Esophagus (tissue), 2 donors: Measurements from ENCODE around the gene OR5C1. TPM values are rescaled to one million over a fixed set of nuclear protein-coding genes. Genes with fewer than 3 reads are reported as not detected.

Experiments
- H3K27ac ChIP-seq, 2 donors: one replicate each; pipeline ENCODE4 v1.5.1; 2013; ENCODE audit warnings: low read depth in 2 of 2, mild to moderate bottlenecking in 2 of 2, inconsistent platforms in 1 of 2, low read length in 1 of 2, moderate library complexity in 1 of 2
- H3K27me3 ChIP-seq, 2 donors: one replicate each; pipeline ENCODE4 v1.6.1; 2013; ENCODE audit warnings: low read length in 2 of 2, control low read depth in 1 of 2, mild to moderate bottlenecking in 1 of 2; ENCODE audit not compliant: insufficient read depth in 2 of 2, control insufficient read depth in 1 of 2
- H3K36me3 ChIP-seq, 2 donors: one replicate each; pipeline ENCODE4 v1.6.1; 2013; ENCODE audit warnings: low read length in 1 of 2; ENCODE audit not compliant: control insufficient read depth in 2 of 2, insufficient read depth in 2 of 2
- H3K4me1 ChIP-seq, 2 donors: one replicate each; pipeline ENCODE4 v1.6.1; 2013; ENCODE audit warnings: low read length in 1 of 2; ENCODE audit not compliant: control insufficient read depth in 2 of 2, insufficient read depth in 2 of 2
- H3K4me3 ChIP-seq, 2 donors: one replicate each; pipeline ENCODE4 v1.5.1; 2013; ENCODE audit warnings: low read length in 2 of 2, mild to moderate bottlenecking in 2 of 2, low read depth in 1 of 2, moderate library complexity in 1 of 2
- H3K9me3 ChIP-seq, 2 donors: one replicate each; pipeline ENCODE4 v1.6.1; 2013; ENCODE audit warnings: mild to moderate bottlenecking in 2 of 2, low read depth in 1 of 2, low read length in 1 of 2, moderate library complexity in 1 of 2; ENCODE audit not compliant: control insufficient read depth in 2 of 2, insufficient read depth in 1 of 2
- WGBS, 2 donors: extraction: QIAGEN DNeasy Blood & Tissue Kit; methylation state at CpG; one replicate each; pipeline ENCODE4 v1.1.7; 2013; 5-methylcytosine and 5-hydroxymethylcytosine counted together
- polyA plus RNA-seq, 2 donors: library from polyadenylated mRNA; stranded (reverse); fragments of 200-250 nt; gene quantifications; one replicate each; pipeline ENCODE4 v1.2.3, GENCODE V29; 2013
- donor health status: healthy with polysubstance abuse.
- donor health status: Bipolar disorder and iron deficiency.

The OR5C1 gene
- not detected for polyA plus RNA-seq

GRCh38 chr9:122788831-122789230 lies at the start of gene OR5C1:
TSS of gene OR5C1 (plus strand) at chr9:122788933. CDS start at chr9:122788933, 0 bp downstream.
- Histone ChIP-seq H3K4me3 (no peak within 1 kb of the TSS), H3K27me3 (no peaks in the 10 kb centered on the region), H3K27ac (no peak within 1 kb of the TSS), H3K4me1 (no peaks in the 10 kb centered on the region), H3K9me3 (no peaks in the 10 kb centered on the region), H3K36me3 (no peaks in the 10 kb centered on the region)
- 96 to 97% methylated on average over 12 of the region's 12 CpGs for WGBS, 2 donors

DNA sequence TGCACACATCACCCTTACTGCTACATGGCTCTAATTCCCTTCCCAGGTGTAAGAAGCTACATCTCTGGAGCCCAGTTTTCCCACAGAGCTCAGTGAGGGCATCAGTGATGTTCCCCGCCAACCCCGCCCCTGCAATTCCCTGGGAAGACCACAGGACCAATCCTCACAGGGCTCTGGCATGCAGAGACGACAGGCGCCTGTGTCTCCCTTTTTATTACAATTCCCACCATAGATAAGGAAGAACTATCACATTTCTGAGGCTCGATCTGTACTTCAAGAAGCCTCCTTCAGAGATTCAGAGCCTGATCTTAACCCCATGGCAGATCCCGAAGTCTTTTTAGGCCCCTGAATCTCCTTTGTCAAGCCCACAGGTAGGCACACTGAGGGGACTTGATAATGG lies 46.7 kb upstream of the OR5C1 start, which contains the start of gene OR1L6:
Gene OR1L6 (plus strand): TSS at position 301 of the 400 bp plus-strand sequence. CDS start 7,545 bp downstream, outside the sequence.
- WGBS, 2 donors = 75 to 81% methylated on average over 6 of the region's 6 CpGs
- no peaks in the 10 kb centered on the region for H3K27me3 ChIP-seq
- no peak within 1 kb of the TSS for H3K4me3 ChIP-seq
- no peaks in the 10 kb centered on the region for H3K4me1 ChIP-seq
- H3K27ac ChIP-seq = no peak within 1 kb of the TSS
- no peaks in the 10 kb centered on the region for H3K36me3 ChIP-seq
- no peaks in the 10 kb centered on the region for H3K9me3 ChIP-seq

DNA sequence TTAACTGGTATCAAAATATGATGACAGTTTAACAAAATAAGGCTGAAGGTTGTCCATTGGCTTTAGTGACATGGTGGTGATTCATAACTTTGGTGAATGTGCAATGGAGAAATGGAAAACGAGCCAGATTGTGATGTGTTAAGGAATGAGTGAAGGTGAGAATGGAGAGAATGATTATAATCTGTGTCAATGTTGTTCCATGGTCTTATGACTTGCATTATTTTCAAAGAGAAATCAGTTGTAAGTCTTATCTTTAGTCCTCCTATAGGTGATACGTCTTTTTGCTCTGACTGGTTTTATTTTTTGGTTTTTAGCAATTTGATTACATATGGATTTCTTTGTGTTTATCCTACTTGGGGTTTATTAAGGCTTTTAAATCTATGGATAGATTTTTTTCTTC lies 33.9 kb upstream of the OR5C1 start:
- WGBS, 2 donors = 29 to 36% methylated on average over 2 of the region's 2 CpGs
- no peaks in the 10 kb centered on the region for H3K27me3 ChIP-seq

DNA sequence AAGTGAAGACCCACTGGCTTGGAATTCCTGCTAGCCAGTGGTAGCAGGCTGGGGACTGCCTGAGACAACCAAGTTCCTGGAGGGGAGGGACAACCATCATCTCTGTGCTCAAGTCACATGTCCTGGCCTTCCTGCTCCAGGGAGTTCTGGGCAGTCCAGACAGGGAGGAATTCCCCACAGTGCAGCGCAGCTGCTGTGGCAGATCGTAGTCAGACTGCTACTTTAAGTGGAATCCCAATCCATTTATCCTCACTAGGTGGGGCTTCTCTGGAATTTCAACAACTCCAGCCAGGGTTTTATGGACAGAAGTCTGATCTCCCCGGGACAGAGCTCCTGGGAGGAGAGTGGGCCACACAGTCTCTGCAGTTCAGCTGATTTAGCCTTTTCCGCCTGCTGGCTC lies 20.9 kb upstream of the OR5C1 start:
- WGBS, 2 donors = 80 to 85% methylated on average over 4 of the region's 4 CpGs
- no peak overlapping the region for H3K27ac ChIP-seq
- H3K4me1 ChIP-seq = no peaks in the 10 kb centered on the region
- H3K9me3 ChIP-seq = peaks cover 0 to 10% of the 10 kb centered on the region in 2 donors
- no peaks in the 10 kb centered on the region for H3K36me3 ChIP-seq
- no peak overlapping the region for H3K4me3 ChIP-seq
- no peaks in the 10 kb centered on the region for H3K27me3 ChIP-seq

More for the DNA sequence above, 33.9 kb upstream of the OR5C1 start:
- Histone ChIP-seq H3K27ac (no peak overlapping the region), H3K36me3 (no peaks in the 10 kb centered on the region), H3K4me1 (no peaks in the 10 kb centered on the region), H3K4me3 (no peak overlapping the region), H3K9me3 (peaks cover 2% of the 10 kb centered on the region in 2 donors)

GRCh38 chr9:122777052-122777451 lies 11.7 kb upstream of the OR5C1 start:
- Histone ChIP-seq H3K36me3 (no peaks in the 10 kb centered on the region), H3K4me1 (no peaks in the 10 kb centered on the region), H3K27me3 (no peaks in the 10 kb centered on the region), H3K4me3 (no peak overlapping the region), H3K27ac (no peak overlapping the region), H3K9me3 (no peaks in the 10 kb centered on the region)
- WGBS, 2 donors = 84% methylated on average over 8 of the region's 8 CpGs

GRCh38 chr9:122777935-122778627 lies 10.7 kb upstream of the OR5C1 start:
- H3K4me1 ChIP-seq = no peaks in the 10 kb centered on the region

DNA sequence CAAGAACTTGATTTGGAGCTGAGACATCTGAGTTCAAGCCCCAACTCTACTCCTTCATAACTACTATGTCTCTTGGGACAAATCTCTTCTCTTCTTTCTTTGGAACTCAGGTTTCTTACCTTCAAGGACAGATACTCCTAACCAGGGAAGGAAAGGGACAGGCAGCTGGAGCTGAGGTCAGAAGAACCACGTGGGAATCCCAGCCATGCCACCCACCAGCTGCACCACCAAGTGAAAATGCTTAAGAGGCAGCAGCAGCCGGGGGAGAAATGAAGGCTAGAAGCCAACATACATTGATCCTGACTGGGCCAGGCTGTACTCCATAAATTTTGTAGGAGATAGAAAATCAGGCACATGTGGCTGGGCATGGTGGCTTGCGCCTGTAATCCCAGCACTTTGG lies 9.6 kb upstream of the OR5C1 start:
- Histone ChIP-seq H3K4me1 (no peaks in the 10 kb centered on the region), H3K36me3 (no peaks in the 10 kb centered on the region), H3K9me3 (no peaks in the 10 kb centered on the region), H3K4me3 (no peak overlapping the region), H3K27me3 (no peaks in the 10 kb centered on the region), H3K27ac (no peak overlapping the region)
- WGBS, 2 donors = 76 to 86% methylated on average over 3 of the region's 3 CpGs

More at GRCh38 chr9:122777935-122778627, 10.7 kb upstream of the OR5C1 start:
- Histone ChIP-seq H3K36me3 (no peaks in the 10 kb centered on the region), H3K4me3 (no peak overlapping the region), H3K27ac (no peak overlapping the region), H3K27me3 (no peaks in the 10 kb centered on the region), H3K9me3 (no peaks in the 10 kb centered on the region)
- 74 to 87% methylated on average over 3 of the region's 3 CpGs for WGBS, 2 donors

DNA sequence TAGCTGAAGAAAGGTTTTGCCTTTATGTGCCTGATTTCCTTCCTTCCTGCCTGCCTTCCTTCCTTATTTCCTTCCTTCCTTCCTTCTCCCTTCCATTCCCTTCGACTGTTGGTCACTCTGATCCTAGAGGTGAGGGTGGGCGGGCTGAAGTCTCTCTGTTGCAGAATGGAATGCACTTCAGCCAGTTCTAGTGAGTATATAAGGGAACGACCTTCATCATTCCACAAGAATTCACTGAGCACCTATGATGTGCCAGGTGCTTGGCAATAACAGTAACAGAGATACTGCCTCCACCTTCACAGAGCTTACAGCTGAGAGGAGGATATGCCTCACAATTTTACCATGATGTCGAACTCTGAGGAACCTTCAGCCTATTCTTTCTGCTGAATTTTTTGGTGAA lies 8.7 kb upstream of the OR5C1 start:
- no peaks in the 10 kb centered on the region for H3K36me3 ChIP-seq
- H3K4me1 ChIP-seq = no peaks in the 10 kb centered on the region
- 67 to 73% methylated on average over 4 of the region's 4 CpGs for WGBS, 2 donors
- H3K9me3 ChIP-seq = no peaks in the 10 kb centered on the region
- H3K27me3 ChIP-seq = no peaks in the 10 kb centered on the region
- no peak overlapping the region for H3K4me3 ChIP-seq
- H3K27ac ChIP-seq = no peak overlapping the region

GRCh38 chr9:122781671-122782070 lies 7.1 kb upstream of the OR5C1 start:
- Histone ChIP-seq H3K27me3 (no peaks in the 10 kb centered on the region), H3K36me3 (no peaks in the 10 kb centered on the region), H3K4me1 (no peaks in the 10 kb centered on the region), H3K4me3 (no peak overlapping the region), H3K27ac (no peak overlapping the region), H3K9me3 (no peaks in the 10 kb centered on the region)
- WGBS, 2 donors = 64 to 71% methylated on average over 3 of the region's 3 CpGs

DNA sequence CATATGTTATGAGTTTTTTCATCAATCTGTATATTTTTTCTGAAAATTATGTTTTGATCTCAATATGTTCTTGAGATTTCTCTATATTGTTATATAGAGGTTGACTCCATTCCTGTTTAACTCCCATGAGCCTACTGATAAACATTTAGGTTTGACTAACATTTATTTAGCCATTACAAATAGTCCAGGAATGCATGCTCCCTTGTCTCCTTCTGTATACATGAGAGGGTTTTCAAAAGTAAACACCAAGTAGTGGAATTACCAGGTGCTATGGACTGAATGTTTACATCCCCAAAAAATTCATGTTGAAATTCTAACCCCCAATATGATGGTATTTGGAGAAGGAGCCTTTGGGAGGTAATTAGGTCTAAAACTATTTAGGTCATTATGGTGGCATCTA lies 3.5 kb upstream of the OR5C1 start:
- no peaks in the 10 kb centered on the region for H3K27me3 ChIP-seq
- no peak overlapping the region for H3K27ac ChIP-seq
- no peaks in the 10 kb centered on the region for H3K9me3 ChIP-seq
- no peak overlapping the region for H3K4me3 ChIP-seq
- no peaks in the 10 kb centered on the region for H3K4me1 ChIP-seq
- no peaks in the 10 kb centered on the region for H3K36me3 ChIP-seq
